Smooth muscle cell (in vitro differentiated cells): ENCODE data around the gene PRPS2. TPM values are rescaled to one million over a fixed set of nuclear protein-coding genes. Genes with fewer than 3 reads are reported as not detected.

Experiments
- DNase-seq: peaks from one replicate; lab custom pipeline; 2025; ENCODE audit not compliant: unreplicated experiment; lab: John Stamatoyannopoulos, UW
- H2AFZ ChIP-seq: fragments of 200-600 bp; sonication (generic); 2 replicates; pipeline ENCODE4 v1.6.0; 2016; ENCODE audit warnings: antibody characterized with exemption, low read depth, mild to moderate bottlenecking
- H3F3A ChIP-seq: fragments of 200-600 bp; sonication (generic); 2 replicates; pipeline ENCODE4 v1.6.0; 2017; ENCODE audit warnings: antibody characterized with exemption, low read depth
- H3K27ac ChIP-seq: fragments of 200-600 bp; sonication (generic); 2 replicates; pipeline ENCODE4 v1.5.1; 2016; ENCODE audit warnings: low read depth, mild to moderate bottlenecking
- H3K27me3 ChIP-seq: fragments of 200-600 bp; sonication (generic); 2 replicates; pipeline ENCODE4 v1.6.1; 2016; ENCODE audit warnings: low read depth, mild to moderate bottlenecking
- H3K36me3 ChIP-seq: fragments of 200-600 bp; sonication (generic); 2 replicates; pipeline ENCODE4 v1.5.1; 2016; ENCODE audit warnings: low read depth
- H3K4me1 ChIP-seq: fragments of 200-600 bp; sonication (generic); 2 replicates; pipeline ENCODE4 v1.5.1; 2016; ENCODE audit warnings: low read depth
- H3K4me2 ChIP-seq: fragments of 200-600 bp; sonication (generic); 2 replicates; pipeline ENCODE4 v1.6.0; 2016; ENCODE audit warnings: mild to moderate bottlenecking
- H3K4me3 ChIP-seq: fragments of 200-600 bp; sonication (generic); 2 replicates; pipeline ENCODE4 v1.5.1; 2016; ENCODE audit warnings: mild to moderate bottlenecking
- H3K79me2 ChIP-seq: fragments of 200-600 bp; sonication (generic); 2 replicates; pipeline ENCODE4 v1.6.0; 2016; ENCODE audit warnings: low read depth, mild to moderate bottlenecking
- H3K9ac ChIP-seq: fragments of 200-600 bp; sonication (generic); 2 replicates; pipeline ENCODE4 v1.6.0; 2016; ENCODE audit warnings: low read depth
- H3K9me3 ChIP-seq: fragments of 200-600 bp; sonication (generic); replicated peaks from 2 replicates; pipeline ENCODE4 v1.5.1; 2016; ENCODE audit warnings: low read depth
- H4K20me1 ChIP-seq: fragments of 200-600 bp; sonication (generic); 2 replicates; pipeline ENCODE4 v1.6.0; 2016; ENCODE audit warnings: low read depth
- CTCF ChIP-seq: fragments of 200-600 bp; sonication (generic); IDR thresholded peaks from 2 replicates; pipeline ENCODE4 v1.5.1; 2017; ENCODE audit warnings: borderline replicate concordance, mild to moderate bottlenecking, antibody characterized with exemption; ENCODE audit not compliant: insufficient read depth, poor library complexity, severe bottlenecking
- WGBS: methylation state at CpG from one replicate; pipeline ENCODE4 v1.1.7; 2016; ENCODE audit warnings: low lambda C conversion rate; 5-methylcytosine and 5-hydroxymethylcytosine counted together
- polyA plus RNA-seq: library from polyadenylated mRNA; unstranded; fragments of >200 nt; fragmentation: Nextera tagmentation; extraction: Ambion mirVana; gene quantifications from 2 replicates; pipeline ENCODE4 v1.2.1, GENCODE V29; 2016
- total RNA-seq: library from RNA; depleted of rRNA; stranded (reverse); fragments of >200 nt; gene quantifications from 2 replicates; pipeline ENCODE4 v1.2.3, GENCODE V29; 2014

PRPS2 gene
- total and polyA plus RNA-seq, 2 experiments from 2014 or later, result 14.5 to 28.0 TPM

GRCh38 chrX:12751887-12752286, 39.3 kb upstream of the PRPS2 start:
- Histone ChIP-seq H3K79me2 (no peaks in the 10 kb centered on the region), H3K9ac (no peak overlapping the region), H3K9me3 (no peaks in the 10 kb centered on the region), H3F3A (no peaks in the 10 kb centered on the region), H3K4me2 (no peak overlapping the region), H3K4me3 (no peak overlapping the region), H2AFZ (no peak overlapping the region), H3K4me1 (no peaks in the 10 kb centered on the region), H3K36me3 (no peaks in the 10 kb centered on the region), H4K20me1 (no peaks in the 10 kb centered on the region), H3K27ac (no peak overlapping the region), H3K27me3 (no peaks in the 10 kb centered on the region)
- DNase-seq, result no peak
- 81% methylated on average over 1 of the region's 1 CpG for WGBS
- no peak for TF ChIP-seq CTCF

- no peak for TF ChIP-seq CTCF
- H3K27ac ChIP-seq, result no peak overlapping the region
- WGBS, result 70% methylated on average over 2 of the region's 2 CpGs
Measured at GRCh38 chrX:12753366-12753765, 37.8 kb upstream of the PRPS2 start.

GRCh38 chrX:12758291-12758690, 32.9 kb upstream of the PRPS2 start:
- H3K4me2 ChIP-seq, result no peak overlapping the region
- no peak overlapping the region for H3K4me3 ChIP-seq
- H3K36me3 ChIP-seq, result no peaks in the 10 kb centered on the region
- H2AFZ ChIP-seq, result no peak overlapping the region
- H3K4me1 ChIP-seq, result no peaks in the 10 kb centered on the region
- no peaks in the 10 kb centered on the region for H3K9me3 ChIP-seq
- no peak overlapping the region for H3K27ac ChIP-seq
- no peak overlapping the region for H3K9ac ChIP-seq
- H4K20me1 ChIP-seq, result no peaks in the 10 kb centered on the region
- no peaks in the 10 kb centered on the region for H3K79me2 ChIP-seq
- 48% methylated on average over 3 of the region's 3 CpGs for WGBS
- DNase-seq, result no peak
- no peaks in the 10 kb centered on the region for H3K27me3 ChIP-seq
- no peak for TF ChIP-seq CTCF
- no peaks in the 10 kb centered on the region for H3F3A ChIP-seq

More at GRCh38 chrX:12753366-12753765, 37.8 kb upstream of the PRPS2 start:
- no peak overlapping the region for H2AFZ ChIP-seq
- no peak for DNase-seq
- H3K9ac ChIP-seq, result no peak overlapping the region
- H3K4me1 ChIP-seq, result no peaks in the 10 kb centered on the region
- H3K36me3 ChIP-seq, result no peaks in the 10 kb centered on the region
- no peaks in the 10 kb centered on the region for H3K27me3 ChIP-seq
- no peak overlapping the region for H3K4me3 ChIP-seq
- H3K4me2 ChIP-seq, result no peak overlapping the region
- no peaks in the 10 kb centered on the region for H4K20me1 ChIP-seq
- H3F3A ChIP-seq, result no peaks in the 10 kb centered on the region
- no peaks in the 10 kb centered on the region for H3K79me2 ChIP-seq
- no peaks in the 10 kb centered on the region for H3K9me3 ChIP-seq

GRCh38 chrX:12767856-12768255, 23.4 kb upstream of the PRPS2 start:
- H3K36me3 ChIP-seq, result no peaks in the 10 kb centered on the region
- 36% methylated on average over 2 of the region's 2 CpGs for WGBS

More at GRCh38 chrX:12767856-12768255, 23.4 kb upstream of the PRPS2 start:
- Histone ChIP-seq H3K27me3 (no peaks in the 10 kb centered on the region), H2AFZ (no peak overlapping the region), H3K27ac (no peak overlapping the region), H3K4me3 (no peak overlapping the region), H3K9ac (no peak overlapping the region), H3K4me2 (no peak overlapping the region), H3K79me2 (no peaks in the 10 kb centered on the region), H3K4me1 (no peaks in the 10 kb centered on the region), H3K9me3 (no peaks in the 10 kb centered on the region), H4K20me1 (no peaks in the 10 kb centered on the region), H3F3A (no peaks in the 10 kb centered on the region)
- no peak for DNase-seq
- no peak for TF ChIP-seq CTCF
